HEK293 (cell line): Measurements from ENCODE around the gene NAT14.

Experiments
- EGR2 ChIP-seq: fragments of 450-650 bp; formaldehyde crosslinking; IDR thresholded peaks from 2 replicates; pipeline ENCODE4 v1.5.1; 2016; ENCODE audit warnings: low read depth, missing biosample characterization, missing genetic modification characterization
- FEZF1 ChIP-seq: fragments of 450-650 bp; formaldehyde crosslinking; IDR thresholded peaks from 2 replicates; pipeline ENCODE4 v1.5.1; 2016; ENCODE audit warnings: missing biosample characterization, missing genetic modification characterization
- GLIS1 ChIP-seq: fragments of 450-650 bp; formaldehyde crosslinking; IDR thresholded peaks from 2 replicates; pipeline ENCODE4 v1.5.1; 2016; ENCODE audit warnings: missing biosample characterization, missing genetic modification characterization
- PRDM1 ChIP-seq: fragments of 450-650 bp; formaldehyde crosslinking; IDR thresholded peaks from 2 replicates; pipeline ENCODE4; 2016; ENCODE audit warnings: missing biosample characterization, missing genetic modification characterization
- PRDM6 ChIP-seq: fragments of 450-650 bp; formaldehyde crosslinking; IDR thresholded peaks from 2 replicates; pipeline ENCODE4 v1.5.1; 2017; ENCODE audit warnings: missing biosample characterization, missing genetic modification characterization
- REPIN1 ChIP-seq: fragments of 450-650 bp; formaldehyde crosslinking; IDR thresholded peaks from 2 replicates; pipeline ENCODE4 v1.5.1; 2017; ENCODE audit warnings: missing biosample characterization, missing genetic modification characterization, low read depth
- SP3 ChIP-seq: fragments of 450-650 bp; formaldehyde crosslinking; IDR thresholded peaks from 2 replicates; pipeline ENCODE4 v1.5.1; 2016; ENCODE audit warnings: missing biosample characterization, missing genetic modification characterization
- ZBTB6 ChIP-seq: fragments of 450-650 bp; formaldehyde crosslinking; IDR thresholded peaks from 2 replicates; pipeline ENCODE4 v1.5.1; 2017; ENCODE audit warnings: missing biosample characterization, missing genetic modification characterization
- ZNF114 ChIP-seq: fragments of 450-650 bp; formaldehyde crosslinking; IDR thresholded peaks from 2 replicates; pipeline ENCODE4 v1.5.0; 2017; ENCODE audit warnings: missing biosample characterization, missing genetic modification characterization
- ZNF133 ChIP-seq: fragments of 450-650 bp; formaldehyde crosslinking; IDR thresholded peaks from 2 replicates; pipeline ENCODE4 v1.5.1; 2016; ENCODE audit warnings: missing biosample characterization, missing genetic modification characterization
- ZNF138 ChIP-seq: fragments of 450-650 bp; formaldehyde crosslinking; IDR thresholded peaks from 2 replicates; pipeline ENCODE4 v1.5.1; 2016; ENCODE audit warnings: missing biosample characterization, missing genetic modification characterization, borderline replicate concordance
- ZNF23 ChIP-seq: fragments of 450-650 bp; formaldehyde crosslinking; IDR thresholded peaks from 2 replicates; pipeline ENCODE4 v1.5.1; 2016; ENCODE audit warnings: missing biosample characterization, missing genetic modification characterization, borderline replicate concordance
- ZNF302 ChIP-seq: fragments of 450-650 bp; formaldehyde crosslinking; IDR thresholded peaks from 2 replicates; pipeline ENCODE4 v1.5.1; 2016; ENCODE audit warnings: missing biosample characterization, missing genetic modification characterization, low read depth
- ZNF426 ChIP-seq: fragments of 450-650 bp; formaldehyde crosslinking; IDR thresholded peaks from 2 replicates; pipeline ENCODE4 v1.5.1; 2017; ENCODE audit warnings: missing biosample characterization, missing genetic modification characterization, mild to moderate bottlenecking, inconsistent platforms, moderate library complexity
- ZNF521 ChIP-seq: fragments of 450-650 bp; formaldehyde crosslinking; IDR thresholded peaks from 2 replicates; pipeline ENCODE4 v1.5.1; 2017; ENCODE audit warnings: missing biosample characterization, mild to moderate bottlenecking, missing genetic modification characterization
- ZNF529 ChIP-seq: fragments of 450-650 bp; formaldehyde crosslinking; IDR thresholded peaks from 2 replicates; pipeline ENCODE4 v1.5.1; 2017; ENCODE audit warnings: missing genetic modification characterization, missing biosample characterization; ENCODE audit not compliant: insufficient replicate concordance
- ZNF558 ChIP-seq: fragments of 450-650 bp; formaldehyde crosslinking; IDR thresholded peaks from 2 replicates; pipeline ENCODE4 v1.5.1; 2016; ENCODE audit warnings: missing biosample characterization, missing genetic modification characterization
- ZNF571 ChIP-seq: fragments of 450-650 bp; formaldehyde crosslinking; IDR thresholded peaks from 2 replicates; pipeline ENCODE4 v1.5.0; 2017; ENCODE audit warnings: missing biosample characterization, missing genetic modification characterization
- ZSCAN30 ChIP-seq: fragments of 450-650 bp; IDR thresholded peaks from 2 replicates; pipeline ENCODE4 v1.5.1; 2018; ENCODE audit warnings: missing biosample characterization, mild to moderate bottlenecking, missing genetic modification characterization, moderate library complexity
- ZSCAN4 ChIP-seq: fragments of 450-650 bp; formaldehyde crosslinking; IDR thresholded peaks from 2 replicates; pipeline ENCODE4 v1.5.1; 2017; ENCODE audit warnings: missing biosample characterization, missing genetic modification characterization
- TF ChIP-seq, protein P1 (sequence below): fragments of 450-650 bp; formaldehyde crosslinking; IDR thresholded peaks from 2 replicates; pipeline ENCODE4 v1.5.1; 2016; ENCODE audit warnings: missing biosample characterization, missing genetic modification characterization, borderline replicate concordance
- TF ChIP-seq, protein P2 (sequence below): fragments of 450-650 bp; formaldehyde crosslinking; IDR thresholded peaks from 2 replicates; pipeline ENCODE4 v1.5.1; 2016; ENCODE audit warnings: missing biosample characterization, missing genetic modification characterization
- TF ChIP-seq, protein P3 (sequence below): fragments of 450-650 bp; formaldehyde crosslinking; IDR thresholded peaks from 2 replicates; pipeline ENCODE4 v1.5.1; 2016; ENCODE audit warnings: missing biosample characterization, missing genetic modification characterization

Gene NAT14

GRCh38 chr19:55526216-55527196 lies 41.5 kb downstream of the NAT14 start (continued):
- TF ChIP-seq, protein P1, sequence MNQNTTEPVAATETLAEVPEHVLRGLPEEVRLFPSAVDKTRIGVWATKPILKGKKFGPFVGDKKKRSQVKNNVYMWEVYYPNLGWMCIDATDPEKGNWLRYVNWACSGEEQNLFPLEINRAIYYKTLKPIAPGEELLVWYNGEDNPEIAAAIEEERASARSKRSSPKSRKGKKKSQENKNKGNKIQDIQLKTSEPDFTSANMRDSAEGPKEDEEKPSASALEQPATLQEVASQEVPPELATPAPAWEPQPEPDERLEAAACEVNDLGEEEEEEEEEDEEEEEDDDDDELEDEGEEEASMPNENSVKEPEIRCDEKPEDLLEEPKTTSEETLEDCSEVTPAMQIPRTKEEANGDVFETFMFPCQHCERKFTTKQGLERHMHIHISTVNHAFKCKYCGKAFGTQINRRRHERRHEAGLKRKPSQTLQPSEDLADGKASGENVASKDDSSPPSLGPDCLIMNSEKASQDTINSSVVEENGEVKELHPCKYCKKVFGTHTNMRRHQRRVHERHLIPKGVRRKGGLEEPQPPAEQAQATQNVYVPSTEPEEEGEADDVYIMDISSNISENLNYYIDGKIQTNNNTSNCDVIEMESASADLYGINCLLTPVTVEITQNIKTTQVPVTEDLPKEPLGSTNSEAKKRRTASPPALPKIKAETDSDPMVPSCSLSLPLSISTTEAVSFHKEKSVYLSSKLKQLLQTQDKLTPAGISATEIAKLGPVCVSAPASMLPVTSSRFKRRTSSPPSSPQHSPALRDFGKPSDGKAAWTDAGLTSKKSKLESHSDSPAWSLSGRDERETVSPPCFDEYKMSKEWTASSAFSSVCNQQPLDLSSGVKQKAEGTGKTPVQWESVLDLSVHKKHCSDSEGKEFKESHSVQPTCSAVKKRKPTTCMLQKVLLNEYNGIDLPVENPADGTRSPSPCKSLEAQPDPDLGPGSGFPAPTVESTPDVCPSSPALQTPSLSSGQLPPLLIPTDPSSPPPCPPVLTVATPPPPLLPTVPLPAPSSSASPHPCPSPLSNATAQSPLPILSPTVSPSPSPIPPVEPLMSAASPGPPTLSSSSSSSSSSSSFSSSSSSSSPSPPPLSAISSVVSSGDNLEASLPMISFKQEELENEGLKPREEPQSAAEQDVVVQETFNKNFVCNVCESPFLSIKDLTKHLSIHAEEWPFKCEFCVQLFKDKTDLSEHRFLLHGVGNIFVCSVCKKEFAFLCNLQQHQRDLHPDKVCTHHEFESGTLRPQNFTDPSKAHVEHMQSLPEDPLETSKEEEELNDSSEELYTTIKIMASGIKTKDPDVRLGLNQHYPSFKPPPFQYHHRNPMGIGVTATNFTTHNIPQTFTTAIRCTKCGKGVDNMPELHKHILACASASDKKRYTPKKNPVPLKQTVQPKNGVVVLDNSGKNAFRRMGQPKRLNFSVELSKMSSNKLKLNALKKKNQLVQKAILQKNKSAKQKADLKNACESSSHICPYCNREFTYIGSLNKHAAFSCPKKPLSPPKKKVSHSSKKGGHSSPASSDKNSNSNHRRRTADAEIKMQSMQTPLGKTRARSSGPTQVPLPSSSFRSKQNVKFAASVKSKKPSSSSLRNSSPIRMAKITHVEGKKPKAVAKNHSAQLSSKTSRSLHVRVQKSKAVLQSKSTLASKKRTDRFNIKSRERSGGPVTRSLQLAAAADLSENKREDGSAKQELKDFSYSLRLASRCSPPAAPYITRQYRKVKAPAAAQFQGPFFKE (tag by site-specific recombination): no peak
- TF ChIP-seq PRDM6 (tag by site-specific recombination) (no peak), PRDM1 (tag by site-specific recombination) (no peak), SP3 (tag by site-specific recombination) (no peak), EGR2 (tag by site-specific recombination) (peak; percentile 78), ZNF133 (tag by site-specific recombination) (no peak), ZSCAN4 (peak; percentile 88), GLIS1 (tag by site-specific recombination) (peak; percentile 72), ZSCAN30 (tag by site-specific recombination) (no peak), REPIN1 (tag by site-specific recombination) (no peak), ZNF529 (tag by site-specific recombination) (no peak), ZNF558 (no peak), ZNF571 (tag by site-specific recombination) (no peak), ZNF114 (tag by site-specific recombination) (no peak), ZNF302 (no peak), ZNF426 (no peak), ZBTB6 (tag by site-specific recombination) (no peak), ZNF521 (tag by site-specific recombination) (no peak), ZNF23 (tag by site-specific recombination) (no peak), FEZF1 (no peak), ZNF138 (tag by site-specific recombination) (no peak)
- TF ChIP-seq, protein P2, sequence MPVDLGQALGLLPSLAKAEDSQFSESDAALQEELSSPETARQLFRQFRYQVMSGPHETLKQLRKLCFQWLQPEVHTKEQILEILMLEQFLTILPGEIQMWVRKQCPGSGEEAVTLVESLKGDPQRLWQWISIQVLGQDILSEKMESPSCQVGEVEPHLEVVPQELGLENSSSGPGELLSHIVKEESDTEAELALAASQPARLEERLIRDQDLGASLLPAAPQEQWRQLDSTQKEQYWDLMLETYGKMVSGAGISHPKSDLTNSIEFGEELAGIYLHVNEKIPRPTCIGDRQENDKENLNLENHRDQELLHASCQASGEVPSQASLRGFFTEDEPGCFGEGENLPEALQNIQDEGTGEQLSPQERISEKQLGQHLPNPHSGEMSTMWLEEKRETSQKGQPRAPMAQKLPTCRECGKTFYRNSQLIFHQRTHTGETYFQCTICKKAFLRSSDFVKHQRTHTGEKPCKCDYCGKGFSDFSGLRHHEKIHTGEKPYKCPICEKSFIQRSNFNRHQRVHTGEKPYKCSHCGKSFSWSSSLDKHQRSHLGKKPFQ (tag by site-specific recombination): peak; percentile 95
- TF ChIP-seq, protein P3, sequence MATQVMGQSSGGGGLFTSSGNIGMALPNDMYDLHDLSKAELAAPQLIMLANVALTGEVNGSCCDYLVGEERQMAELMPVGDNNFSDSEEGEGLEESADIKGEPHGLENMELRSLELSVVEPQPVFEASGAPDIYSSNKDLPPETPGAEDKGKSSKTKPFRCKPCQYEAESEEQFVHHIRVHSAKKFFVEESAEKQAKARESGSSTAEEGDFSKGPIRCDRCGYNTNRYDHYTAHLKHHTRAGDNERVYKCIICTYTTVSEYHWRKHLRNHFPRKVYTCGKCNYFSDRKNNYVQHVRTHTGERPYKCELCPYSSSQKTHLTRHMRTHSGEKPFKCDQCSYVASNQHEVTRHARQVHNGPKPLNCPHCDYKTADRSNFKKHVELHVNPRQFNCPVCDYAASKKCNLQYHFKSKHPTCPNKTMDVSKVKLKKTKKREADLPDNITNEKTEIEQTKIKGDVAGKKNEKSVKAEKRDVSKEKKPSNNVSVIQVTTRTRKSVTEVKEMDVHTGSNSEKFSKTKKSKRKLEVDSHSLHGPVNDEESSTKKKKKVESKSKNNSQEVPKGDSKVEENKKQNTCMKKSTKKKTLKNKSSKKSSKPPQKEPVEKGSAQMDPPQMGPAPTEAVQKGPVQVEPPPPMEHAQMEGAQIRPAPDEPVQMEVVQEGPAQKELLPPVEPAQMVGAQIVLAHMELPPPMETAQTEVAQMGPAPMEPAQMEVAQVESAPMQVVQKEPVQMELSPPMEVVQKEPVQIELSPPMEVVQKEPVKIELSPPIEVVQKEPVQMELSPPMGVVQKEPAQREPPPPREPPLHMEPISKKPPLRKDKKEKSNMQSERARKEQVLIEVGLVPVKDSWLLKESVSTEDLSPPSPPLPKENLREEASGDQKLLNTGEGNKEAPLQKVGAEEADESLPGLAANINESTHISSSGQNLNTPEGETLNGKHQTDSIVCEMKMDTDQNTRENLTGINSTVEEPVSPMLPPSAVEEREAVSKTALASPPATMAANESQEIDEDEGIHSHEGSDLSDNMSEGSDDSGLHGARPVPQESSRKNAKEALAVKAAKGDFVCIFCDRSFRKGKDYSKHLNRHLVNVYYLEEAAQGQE (tag by site-specific recombination): no peak
